ENCODE results near the gene ZFPM1.
"Not testable (repeated sequence)": the region's sequence is repeated elsewhere in the genome, so short reads cannot be mapped to it uniquely, and the experiment has no call there.

ZFPM1 gene

DNA sequence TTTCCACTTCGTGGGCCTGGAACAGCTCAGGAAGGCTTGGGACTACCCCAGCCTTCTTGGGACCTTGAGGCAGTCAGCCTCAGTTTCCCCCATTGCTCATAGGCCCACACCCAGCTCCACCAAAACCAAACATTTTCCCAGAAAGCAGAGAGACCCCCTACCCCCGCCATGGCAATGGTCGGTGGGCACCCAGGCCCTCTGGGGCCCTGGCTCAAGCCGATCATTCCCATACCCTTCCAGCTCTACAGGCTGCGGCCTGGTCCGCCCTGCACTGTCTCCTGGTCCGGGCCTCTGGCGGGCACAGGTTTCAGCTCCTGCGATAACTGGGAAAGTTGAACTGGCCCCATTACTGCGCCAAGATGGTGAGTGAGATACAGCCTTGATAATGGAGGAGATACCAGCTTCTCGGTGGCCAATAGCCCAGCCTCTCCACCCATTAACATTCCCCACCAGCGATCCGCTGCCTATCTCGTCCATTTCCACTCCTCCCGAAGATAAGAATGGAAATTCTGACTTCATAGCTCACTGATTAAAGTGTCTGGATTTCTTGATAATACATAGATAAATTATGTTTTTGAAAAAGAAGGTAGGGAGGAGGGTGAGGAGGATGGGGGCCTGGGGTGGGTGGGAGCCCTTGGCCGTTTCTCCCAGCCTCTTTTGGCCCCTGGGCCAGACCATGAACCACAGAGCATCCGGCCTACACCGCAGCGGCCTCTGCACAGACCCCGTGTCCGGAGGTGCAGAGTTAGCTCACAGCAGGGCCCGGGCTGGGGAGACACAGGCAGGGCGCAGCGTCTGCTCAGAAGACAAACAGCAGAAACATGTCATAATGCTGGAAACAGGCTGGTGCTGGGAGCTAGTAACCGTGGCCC is 11.6 kb downstream of the ZFPM1 start:
- DNase-seq (ENCODE audit: low read depth), result no peak

DNA sequence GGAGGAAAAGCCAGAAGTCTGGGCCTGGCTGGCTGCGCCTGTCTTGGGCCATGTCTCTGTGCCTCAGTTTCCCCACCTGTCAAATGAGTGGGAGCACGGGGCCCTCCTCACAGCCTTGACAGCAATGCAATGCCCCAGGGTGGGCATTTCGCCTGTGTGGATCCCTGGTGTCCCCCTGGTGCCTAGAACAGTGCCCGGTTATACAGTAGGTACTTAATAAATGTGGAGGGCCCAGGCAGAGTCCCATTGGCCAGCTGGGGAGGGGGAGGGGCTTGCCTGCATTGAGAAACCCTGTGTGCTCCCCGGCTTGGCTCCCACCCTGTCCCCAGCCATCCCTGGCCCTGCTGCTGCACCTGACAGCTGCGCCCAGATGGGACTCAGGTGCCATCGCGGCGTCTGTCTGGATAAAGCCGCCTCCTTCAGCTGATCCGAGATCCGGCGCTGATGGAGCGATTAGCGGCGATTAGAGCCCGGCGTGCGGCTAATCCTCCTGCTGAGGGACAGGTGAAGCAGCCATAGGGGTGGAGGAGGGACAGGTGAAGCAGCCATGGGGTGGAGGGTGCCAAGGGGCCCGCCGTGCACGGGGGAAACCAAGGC is 12.4 kb downstream of the ZFPM1 start:
- DNase-seq (ENCODE audit: low read depth), result no peak

DNA sequence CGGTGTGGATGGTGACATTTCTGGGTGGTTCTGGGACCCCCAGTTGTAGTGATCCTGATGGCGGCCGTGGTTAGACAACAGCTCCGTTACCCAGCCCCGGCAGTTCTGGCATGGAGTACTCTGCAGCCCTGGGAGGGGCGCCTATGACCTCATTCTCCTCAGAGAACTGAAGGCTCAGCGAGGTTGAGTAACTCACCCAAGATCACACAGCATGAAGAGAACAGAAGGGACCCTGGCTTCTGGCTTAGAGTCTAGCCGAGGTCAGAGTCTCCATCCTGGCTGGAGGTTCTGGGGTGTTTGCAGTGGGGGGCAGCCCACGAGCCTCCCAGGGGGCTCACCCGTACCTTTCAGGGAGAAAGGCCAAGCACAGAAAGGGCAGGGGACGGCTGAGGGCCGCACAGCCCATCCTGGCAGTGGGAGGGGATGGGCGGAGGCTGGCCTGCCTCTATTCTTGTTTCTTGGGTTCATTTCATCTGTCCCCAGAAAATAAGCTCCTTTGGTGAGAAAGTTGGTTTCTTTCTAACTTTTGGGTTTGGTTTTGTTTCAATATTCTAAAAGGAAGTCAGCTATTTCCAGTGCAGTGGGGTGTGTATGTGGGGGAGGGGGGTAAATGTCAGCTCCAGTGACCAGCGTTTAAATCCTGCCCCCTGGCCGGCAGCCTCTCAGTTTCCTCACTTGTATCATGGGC is 13.2 kb downstream of the ZFPM1 start:
- DNase-seq (ENCODE audit: low read depth), result no peak

DNA sequence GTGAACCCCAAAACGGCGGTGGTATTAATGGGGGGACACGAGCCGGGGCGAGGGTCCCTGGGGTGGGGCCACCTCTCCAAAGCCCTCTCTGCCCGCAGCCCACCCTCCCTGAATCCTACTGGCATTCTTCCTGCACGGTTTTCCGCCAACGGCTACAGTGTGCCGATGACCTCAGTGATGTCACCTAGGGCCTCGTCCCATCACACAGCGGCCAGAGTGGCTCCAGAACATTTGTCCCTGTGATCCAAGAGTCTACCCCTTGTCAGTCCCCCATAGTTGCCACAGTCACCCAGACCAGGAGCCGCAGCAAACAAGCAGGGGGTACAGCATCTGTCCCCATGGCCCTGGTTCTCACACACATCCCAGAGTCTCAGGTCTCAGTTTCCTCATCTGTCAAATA is 13.9 kb downstream of the ZFPM1 start:
- DNase-seq (ENCODE audit: low read depth), result no peak

DNA sequence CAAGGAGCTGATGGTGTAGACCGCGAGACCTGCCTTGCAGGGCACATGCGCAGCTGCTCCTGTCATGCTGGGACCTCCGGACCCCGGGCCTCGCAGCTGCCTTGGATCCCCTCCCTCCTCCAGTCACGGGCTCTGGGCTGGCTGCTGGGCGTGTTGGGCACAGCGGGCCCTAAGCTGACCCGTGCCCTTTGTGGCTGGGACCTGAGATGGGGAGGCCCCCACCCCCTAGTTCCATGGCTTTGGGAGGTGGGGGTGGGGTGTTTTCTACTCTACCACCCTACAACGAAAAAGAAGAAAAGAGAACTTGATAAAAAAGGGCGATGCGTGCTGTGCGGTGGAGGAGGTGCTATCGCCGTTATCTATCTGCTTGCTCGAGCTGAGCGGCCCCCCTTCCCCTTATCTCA is 14.5 kb downstream of the ZFPM1 start:
- DNase-seq (ENCODE audit: low read depth), result no peak

DNA sequence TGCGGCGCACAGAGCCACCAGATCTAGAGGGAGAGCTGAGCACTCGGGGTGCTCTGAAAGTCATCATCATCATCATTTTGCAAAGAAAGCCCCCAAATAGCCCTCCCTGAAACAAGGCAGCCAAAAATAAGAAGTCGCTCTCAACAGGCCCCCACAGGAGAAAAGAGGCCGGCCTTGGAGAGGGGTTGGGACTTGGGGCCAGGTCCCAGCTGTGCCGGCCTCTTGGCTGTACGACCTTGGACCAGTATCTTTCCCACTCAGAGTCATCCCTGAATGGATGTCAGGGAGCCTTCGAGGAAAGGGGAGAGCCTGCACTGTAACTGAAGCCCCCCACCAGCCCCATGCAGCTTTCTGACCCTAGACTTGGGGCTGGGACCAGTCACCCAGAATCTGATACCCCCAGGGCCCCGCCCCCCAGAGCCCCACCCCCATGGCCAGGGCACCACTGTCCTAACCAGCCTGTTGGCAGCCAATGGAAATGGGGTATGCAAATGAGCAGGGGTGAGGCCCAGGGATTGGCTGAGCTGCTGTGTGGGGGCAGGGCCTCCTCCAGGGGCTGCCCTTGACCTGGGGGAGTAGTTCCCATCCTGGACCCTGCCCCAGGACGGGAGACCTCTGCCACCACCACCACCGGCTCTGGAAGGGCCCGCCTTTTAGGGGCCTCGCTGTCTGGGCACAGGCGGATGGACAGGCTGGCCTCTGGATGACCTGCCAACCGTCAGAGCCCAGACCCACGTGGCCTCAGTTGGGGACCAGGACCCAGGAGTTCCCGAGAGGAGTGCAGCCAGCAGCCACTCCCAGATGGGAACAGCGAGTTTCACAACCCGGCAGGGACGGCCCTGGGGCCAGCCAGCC is 15.4 kb downstream of the ZFPM1 start:
- DNase-seq (ENCODE audit: low read depth), result no peak

DNA sequence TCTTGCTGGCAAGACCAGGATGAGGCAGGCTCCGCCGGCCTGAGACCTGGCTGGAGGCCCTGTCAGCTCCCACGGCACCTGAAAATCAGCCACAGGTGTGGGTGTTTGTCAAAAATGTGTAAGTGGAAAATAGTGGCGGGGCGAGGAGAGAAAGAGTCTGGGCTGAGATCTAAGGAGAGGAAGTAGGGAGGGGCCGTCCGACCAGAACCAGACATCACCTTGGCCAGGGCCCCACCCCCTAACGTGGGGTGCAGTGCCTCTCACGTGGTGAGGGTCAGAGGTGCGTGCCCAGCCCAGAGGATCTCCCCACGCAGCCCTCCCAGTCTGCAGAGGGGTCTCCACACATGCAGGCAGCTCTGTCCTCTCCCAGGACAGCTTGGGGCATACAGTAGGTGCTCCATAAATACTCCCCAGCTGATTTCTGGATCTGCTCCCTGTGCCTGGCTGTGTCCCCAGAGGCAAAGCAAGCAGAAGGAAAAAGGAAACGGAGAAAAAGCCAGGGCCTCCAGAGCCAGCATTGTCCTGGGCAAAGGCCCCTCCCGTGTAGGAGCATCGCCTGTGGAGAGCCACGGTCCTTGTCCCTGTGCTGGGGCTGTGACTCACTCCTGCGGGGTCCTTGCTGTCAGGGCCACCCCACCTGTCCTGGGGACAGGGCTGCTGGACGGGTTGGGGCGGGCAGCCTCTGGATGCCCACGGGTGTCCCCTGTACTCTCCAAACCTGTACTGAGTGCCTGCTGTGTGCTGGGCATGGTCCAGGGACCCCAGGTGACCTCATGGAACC is 16.7 kb downstream of the ZFPM1 start:
- DNase-seq (ENCODE audit: low read depth), result no peak

DNA sequence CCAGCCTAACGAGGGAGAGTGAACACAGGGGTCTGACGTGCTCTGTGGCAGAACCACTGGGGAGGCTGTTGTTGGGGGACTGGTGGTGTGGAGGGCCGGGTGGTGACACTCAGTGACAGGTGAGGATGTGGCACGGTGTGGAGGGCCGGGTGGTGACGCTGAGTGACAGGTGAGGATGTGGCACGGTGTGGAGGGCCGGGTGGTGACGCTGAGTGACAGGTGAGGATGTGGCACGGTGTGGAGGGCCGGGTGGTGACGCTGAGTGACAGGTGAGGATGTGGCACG is 17.3 kb downstream of the ZFPM1 start:
- not testable (repeated sequence) for DNase-seq (ENCODE audit: low read depth)

DNA sequence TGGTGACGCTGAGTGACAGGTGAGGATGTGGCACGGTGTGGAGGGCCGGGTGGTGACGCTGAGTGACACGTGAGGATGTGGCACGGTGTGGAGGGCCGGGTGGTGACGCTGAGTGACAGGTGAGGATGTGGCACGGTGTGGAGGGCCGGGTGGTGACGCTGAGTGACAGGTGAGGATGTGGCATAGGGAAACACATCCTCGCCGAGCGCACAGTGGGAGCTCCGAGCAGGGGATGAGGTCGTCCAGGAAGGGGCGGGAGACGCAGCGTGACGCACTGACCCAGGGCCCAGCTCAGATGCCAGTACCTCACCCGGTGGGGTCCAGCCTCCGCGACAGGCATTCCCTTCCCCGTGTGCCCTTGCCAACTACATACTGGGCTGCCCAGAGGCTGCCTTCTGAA is 17.6 kb downstream of the ZFPM1 start:
- DNase-seq (ENCODE audit: low read depth), result not testable (repeated sequence)

DNA sequence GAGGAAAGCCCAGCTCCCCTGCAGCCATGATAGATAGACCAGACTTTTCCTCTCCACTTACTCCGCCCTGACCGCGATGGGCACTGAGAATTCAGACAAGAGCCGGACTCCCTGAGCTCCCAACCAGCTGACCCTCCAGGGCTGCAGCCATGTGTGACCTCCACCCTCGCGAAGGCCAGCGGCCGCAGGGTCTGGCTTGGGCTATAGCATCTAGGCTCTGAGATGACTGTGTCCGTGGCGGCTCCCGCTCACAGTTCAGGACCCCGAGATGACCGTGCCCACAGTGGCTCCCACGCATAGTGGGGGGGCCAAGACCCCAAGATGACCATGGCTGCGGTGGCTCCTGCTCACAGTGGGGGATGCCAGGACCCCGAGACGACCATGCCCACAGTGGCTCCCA is 18.0 kb downstream of the ZFPM1 start:
- no peak for DNase-seq (ENCODE audit: low read depth)

DNA sequence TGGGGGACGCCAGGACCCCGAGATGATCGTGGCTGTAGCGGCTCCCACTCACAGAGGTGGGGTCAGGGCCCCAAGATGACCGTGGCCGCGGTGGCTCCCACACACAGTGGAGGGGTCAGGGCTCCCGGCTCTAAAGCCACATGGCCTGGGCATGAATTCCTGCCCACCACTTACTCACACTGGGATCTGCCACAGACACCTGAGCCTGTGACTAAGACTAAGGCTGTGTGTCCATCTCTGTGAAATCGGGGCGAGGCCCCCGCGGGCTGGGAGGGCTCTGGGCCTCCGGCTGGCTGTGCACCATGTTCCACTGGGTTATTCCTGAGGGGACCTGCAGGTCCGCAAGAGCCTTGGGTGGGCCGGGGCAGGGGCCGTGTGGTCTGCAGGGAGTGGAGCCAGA is 18.5 kb downstream of the ZFPM1 start:
- no peak for DNase-seq (ENCODE audit: low read depth)

DNA sequence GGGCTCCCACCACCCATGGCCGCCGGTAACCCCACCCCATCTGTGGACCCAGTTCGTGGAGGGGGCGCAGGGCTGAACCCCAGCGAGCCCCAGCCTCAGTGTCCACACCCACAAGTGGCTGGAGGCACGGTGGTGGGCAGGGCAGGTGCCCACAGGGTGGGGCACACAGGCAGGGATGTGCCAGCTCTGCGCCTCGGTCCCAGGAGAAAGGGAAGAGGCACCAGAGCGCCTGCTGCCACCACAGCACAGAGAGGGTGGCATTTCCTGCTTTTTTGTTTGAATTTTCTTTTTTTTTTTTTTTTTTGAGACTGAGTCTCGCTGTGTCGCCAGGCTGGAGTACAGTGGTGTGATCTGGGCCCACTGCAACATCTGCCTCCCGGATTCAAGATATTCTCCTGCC is 19.0 kb downstream of the ZFPM1 start:
- DNase-seq (ENCODE audit: low read depth), result no peak

DNA sequence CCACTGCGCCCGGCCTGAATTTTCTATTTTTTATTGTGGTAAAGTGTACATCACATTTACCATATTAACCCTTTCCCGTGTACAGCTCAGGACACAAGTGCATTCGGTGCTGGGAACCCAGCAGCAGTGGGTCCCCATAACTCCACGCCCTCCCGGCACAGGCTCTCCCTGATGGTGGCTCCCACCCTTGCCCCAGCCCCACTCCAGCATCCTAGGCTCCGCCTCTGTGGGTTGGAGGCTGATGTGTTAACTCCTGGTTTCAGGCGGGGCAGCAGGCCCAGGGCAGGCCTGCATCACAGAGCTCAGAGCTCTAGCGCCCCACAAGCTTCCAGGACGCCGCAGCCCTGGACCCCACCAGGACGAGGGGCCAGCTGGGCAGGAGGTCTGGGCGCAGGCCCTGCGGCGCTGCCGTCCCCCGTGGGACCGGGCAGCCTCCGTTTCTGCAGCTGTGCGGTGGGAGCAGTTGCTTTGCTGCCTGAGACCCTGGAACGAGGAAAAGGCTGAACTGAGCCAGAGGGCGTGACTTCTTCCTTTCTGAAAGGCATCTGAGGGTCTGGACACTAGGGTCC is 19.6 kb downstream of the ZFPM1 start:
- DNase-seq (ENCODE audit: low read depth), result no peak

DNA sequence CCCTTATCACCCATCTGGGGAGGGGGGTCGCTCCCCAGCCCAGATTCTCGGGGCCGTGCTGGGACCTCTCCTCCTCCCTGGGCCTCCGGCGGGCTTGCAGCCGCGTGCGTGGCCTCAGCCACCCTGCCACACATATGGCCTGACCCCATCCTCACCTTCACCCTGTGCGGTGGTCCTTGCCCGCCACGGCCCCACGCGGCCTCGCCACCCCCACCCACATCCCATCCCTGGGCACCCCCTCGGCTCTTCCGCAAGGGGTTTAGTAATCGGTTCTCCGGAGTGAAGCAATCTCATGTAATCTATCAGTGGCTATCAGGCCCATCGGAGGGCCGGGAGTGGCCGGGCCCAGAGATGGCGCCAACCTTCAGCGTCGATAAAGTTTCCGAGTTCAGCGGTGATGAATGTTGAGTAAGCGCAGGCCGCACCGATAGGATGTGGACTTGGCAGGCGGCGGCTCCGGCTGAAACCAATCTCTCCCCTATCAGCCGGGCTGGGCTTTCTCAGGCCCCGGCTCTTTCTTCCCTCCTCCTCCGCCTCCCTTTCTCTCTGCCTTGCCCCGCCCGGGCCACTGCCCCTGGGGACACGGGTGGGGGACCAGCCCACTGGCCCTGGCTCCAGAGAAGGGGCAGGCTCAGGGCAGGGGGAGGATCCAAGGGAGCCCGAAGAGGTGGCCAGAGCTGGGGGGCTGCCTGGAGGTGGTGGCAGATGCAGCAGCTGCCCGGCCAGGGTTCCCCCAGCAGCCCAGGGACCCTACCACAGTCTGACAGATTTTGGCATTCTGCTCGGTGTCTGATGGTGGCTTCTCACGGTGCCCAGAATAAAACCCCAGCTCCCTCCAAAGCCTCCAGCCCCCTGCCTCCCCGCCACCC is 20.8 kb downstream of the ZFPM1 start:
- DNase-seq (ENCODE audit: low read depth), result no peak

DNA sequence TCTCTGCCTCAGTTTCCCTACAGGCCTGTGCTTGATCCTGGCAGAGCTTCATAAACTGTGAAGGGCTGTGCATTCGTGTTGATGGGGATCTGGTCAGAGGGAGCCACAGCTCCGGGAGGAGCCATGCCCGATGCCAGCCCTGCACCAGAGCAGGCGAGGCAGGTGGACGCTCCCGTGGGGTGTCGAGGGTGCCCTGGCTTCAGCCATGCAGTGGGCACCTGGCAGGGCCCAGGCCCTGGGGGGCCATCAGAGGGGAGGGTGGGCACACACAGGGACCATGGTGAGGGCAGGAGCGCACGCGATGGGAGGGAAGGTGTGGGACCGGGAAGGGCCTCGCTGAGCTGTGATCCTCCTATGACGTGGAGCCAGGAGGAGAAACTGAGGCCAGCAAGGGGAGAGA is 22.0 kb downstream of the ZFPM1 start:
- no peak for DNase-seq (ENCODE audit: low read depth)

DNA sequence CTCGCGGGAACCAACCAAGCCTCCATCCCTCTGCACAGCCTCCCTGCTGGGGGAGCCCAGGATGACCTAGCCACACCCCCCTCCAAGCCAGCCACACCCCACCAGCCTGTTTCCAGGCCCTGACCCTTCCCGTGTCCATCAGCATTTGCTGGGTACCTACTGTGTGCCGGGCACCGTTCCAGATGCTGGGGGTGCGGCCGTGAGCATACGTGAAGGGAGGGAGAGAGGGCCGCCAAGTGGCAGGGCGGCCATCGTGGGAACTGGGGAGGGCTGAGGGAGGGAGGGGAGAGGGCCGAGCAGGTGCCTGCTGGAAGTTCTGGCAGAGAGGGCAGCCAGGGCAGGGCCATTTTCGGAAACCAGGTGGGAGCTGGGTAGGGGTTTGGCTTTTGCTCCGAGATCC is 23.1 kb downstream of the ZFPM1 start:
- no peak for DNase-seq (ENCODE audit: low read depth)

DNA sequence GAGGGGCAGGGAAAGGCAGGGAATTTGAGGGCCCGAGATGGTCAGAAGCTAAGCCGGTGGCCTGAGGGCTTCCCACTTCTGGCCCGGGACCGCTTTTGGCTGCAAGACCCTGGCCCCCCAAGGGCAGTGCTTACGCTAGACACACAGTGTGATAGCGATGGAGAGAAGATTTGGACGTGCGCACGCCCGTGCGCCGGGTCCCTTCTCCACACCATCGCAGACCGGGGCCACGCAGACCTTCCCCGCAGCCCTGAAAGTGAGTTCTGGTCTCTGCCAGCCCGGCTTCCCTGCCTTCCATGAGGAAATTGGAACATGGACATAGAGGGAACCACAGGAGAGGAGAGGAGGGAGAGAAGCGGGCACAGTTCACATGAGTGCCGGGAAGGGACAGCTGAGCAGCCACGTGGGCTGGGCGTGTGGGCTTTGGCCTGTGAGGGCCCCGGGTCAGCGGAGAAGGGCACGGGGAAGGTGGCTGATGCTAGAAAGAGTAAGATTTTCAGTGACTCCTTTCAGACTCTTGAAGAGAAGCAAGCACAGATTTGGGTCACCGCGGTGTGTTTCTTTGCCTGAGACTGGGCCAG is 23.8 kb downstream of the ZFPM1 start:
- no peak for DNase-seq (ENCODE audit: low read depth)

DNA sequence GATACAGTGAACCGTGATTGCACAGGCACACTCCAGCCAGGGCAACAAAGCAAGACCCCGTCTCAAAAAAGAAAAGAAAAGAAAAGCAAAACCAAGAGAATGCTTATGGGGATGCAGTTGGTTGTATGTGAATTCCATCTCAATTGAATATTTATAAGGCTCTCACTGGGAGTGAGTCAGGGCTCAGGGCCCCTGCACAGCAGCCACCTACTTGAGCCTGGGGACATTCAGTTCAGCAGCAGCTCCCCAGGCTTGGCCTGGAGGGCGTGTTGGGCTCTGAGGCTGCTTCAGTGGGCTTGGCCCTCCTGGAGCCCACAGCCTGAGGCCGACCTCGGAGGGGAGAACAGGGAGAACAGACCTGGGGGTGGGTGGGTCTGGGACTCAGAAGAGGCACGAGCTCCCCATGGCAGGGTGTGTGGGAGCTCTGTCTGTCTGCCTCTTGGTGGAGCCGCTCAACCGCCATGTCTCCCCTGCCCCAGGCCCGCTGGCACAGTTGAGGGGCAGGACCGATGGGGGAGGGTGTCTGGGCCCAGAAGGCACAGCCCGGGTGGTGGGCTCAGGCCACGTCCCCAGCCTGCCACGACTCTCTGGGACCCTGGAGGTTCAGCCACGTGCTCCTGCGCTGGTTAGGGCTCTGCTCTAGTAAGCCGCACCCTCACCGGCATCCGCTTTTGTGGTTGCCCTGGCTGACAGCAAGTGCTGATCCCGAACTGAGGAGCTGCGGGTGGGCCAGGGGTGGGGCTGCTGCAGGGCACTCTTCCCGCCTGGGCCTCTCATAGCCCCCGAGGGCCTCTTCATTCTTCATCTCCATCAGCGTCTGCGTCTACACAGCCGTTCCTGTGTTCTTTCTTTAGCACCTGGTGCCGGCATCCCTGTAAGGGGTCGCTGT is 24.8 kb downstream of the ZFPM1 start:
- DNase-seq (ENCODE audit: low read depth), result no peak
